Measurements from ENCODE around the gene ELOVL7.
"Not testable (repeated sequence)": the region's sequence is repeated elsewhere in the genome, so short reads cannot be mapped to it uniquely, and the experiment has no call there.

ELOVL7 gene

GRCh38 chr5:60886158-60886557 lies 42.1 kb upstream of the ELOVL7 start:
- no peak for DNase-seq (ENCODE audit: insufficient read length, low spot score)
- TF ChIP-seq CTCF (IDR thresholded peaks at IDR 0.05; ENCODE audit: insufficient read depth, missing control alignments): no peak
- FAIRE-seq: no peak

GRCh38 chr5:60883229-60883628 lies 39.2 kb upstream of the ELOVL7 start:
- TF ChIP-seq CTCF (IDR thresholded peaks at IDR 0.05; ENCODE audit: insufficient read depth, missing control alignments): no peak
- FAIRE-seq (no peak), DNase-seq (ENCODE audit: insufficient read length, low spot score) (no peak)

- no peak for TF ChIP-seq CTCF (IDR thresholded peaks at IDR 0.05; ENCODE audit: insufficient read depth, missing control alignments)
- DNase-seq (ENCODE audit: insufficient read length, low spot score): no peak
- no peak for FAIRE-seq
These were observed 28.8 kb upstream of the ELOVL7 start for GRCh38 chr5:60872892-60873291.

GRCh38 chr5:60870857-60871256 lies 26.8 kb upstream of the ELOVL7 start:
- no peak for FAIRE-seq
- TF ChIP-seq CTCF (IDR thresholded peaks at IDR 0.05; ENCODE audit: insufficient read depth, missing control alignments): no peak
- no peak for DNase-seq (ENCODE audit: insufficient read length, low spot score)

- not testable (repeated sequence) for DNase-seq (ENCODE audit: insufficient read length, low spot score); FAIRE-seq
These were observed 16.5 kb upstream of the ELOVL7 start for GRCh38 chr5:60860572-60860971.

DNA sequence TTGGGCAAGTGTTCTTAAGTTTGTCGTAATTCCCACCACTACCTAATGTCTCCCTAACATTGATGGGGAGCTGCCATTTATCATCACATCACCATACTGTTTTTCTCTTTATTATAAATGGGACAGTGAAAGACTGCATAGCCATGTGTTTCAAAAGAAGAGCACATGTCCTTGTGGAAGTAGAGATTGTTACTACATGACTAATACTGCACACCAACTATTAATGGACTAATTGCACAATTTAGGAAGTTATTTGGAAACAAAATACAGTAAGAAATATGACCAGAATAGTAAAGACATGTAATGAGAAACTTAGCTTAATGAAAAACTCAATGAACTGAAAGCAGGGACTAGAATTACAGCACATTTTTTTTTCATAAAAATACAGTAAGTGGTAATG lies 12.0 kb upstream of the ELOVL7 start:
- FAIRE-seq (no peak), DNase-seq (ENCODE audit: insufficient read length, low spot score) (no peak)
- TF ChIP-seq CTCF (IDR thresholded peaks at IDR 0.05; ENCODE audit: insufficient read depth, missing control alignments): no peak

DNA sequence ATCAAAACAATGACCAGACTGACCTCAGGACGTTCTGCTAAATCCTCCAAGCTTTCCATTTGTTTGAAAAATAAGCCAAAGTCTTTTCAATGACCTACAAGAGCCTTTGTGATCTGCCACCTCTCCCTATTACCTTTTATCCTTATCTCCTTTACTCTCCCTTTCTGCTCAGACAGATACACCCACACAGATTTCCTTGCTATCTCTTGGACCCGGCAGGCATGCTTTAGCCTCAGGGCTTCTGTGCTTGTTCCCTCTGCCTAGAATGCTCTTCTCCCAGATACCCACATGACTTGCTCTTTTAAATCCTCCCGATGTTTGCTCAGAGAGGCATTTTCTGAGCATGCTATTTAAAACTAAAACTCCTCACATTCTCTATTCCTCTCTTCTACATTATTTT lies 8.9 kb upstream of the ELOVL7 start:
- FAIRE-seq (no peak), DNase-seq (ENCODE audit: insufficient read length, low spot score) (no peak)
- TF ChIP-seq CTCF (IDR thresholded peaks at IDR 0.05; ENCODE audit: insufficient read depth, missing control alignments): no peak

- FAIRE-seq (no peak), DNase-seq (ENCODE audit: insufficient read length, low spot score) (no peak)
- TF ChIP-seq CTCF (IDR thresholded peaks at IDR 0.05; ENCODE audit: insufficient read depth, missing control alignments): no peak
These were observed 8.2 kb upstream of the ELOVL7 start for GRCh38 chr5:60852317-60852716.
